OCI-LY1 (cell line): Measurements from ENCODE around the gene MYL12B.

ENCODE experiments used
- H2AFZ ChIP-seq: fragments of 200-600 bp; sonication (generic), shearing (Covaris generic); 2 replicates; pipeline ENCODE4 v1.6.0; 2014; ENCODE audit warnings: antibody characterized with exemption, mild to moderate bottlenecking, low read length
- H3F3A ChIP-seq: fragments of 200-600 bp; sonication (generic), shearing (Covaris generic); 2 replicates; pipeline ENCODE4 v1.6.0; 2014; ENCODE audit warnings: mild to moderate bottlenecking, antibody characterized with exemption, low read length, moderate library complexity; ENCODE audit not compliant: insufficient read depth
- H3K27ac ChIP-seq: fragments of 200-600 bp; sonication (generic); 2 replicates; pipeline ENCODE4 v1.5.1; 2014; ENCODE audit warnings: low read length, mixed run types, mild to moderate bottlenecking, low read depth; ENCODE audit not compliant: poor library complexity, severe bottlenecking
- H3K27me3 ChIP-seq: fragments of 200-600 bp; sonication (generic); 2 replicates; pipeline ENCODE4 v1.6.0; 2014; ENCODE audit warnings: antibody characterized with exemption, mild to moderate bottlenecking, low read length, moderate library complexity; ENCODE audit not compliant: insufficient read depth
- H3K36me3 ChIP-seq: fragments of 200-600 bp; sonication (generic); 2 replicates; pipeline ENCODE4 v1.6.1; 2014; ENCODE audit warnings: mild to moderate bottlenecking, antibody characterized with exemption, low read length, moderate library complexity, mixed read lengths; ENCODE audit not compliant: insufficient read depth
- H3K4me1 ChIP-seq: fragments of 200-600 bp; sonication (generic); 2 replicates; pipeline ENCODE4 v1.5.1; 2014; ENCODE audit warnings: mild to moderate bottlenecking, low read length, moderate library complexity; ENCODE audit not compliant: insufficient read depth, severe bottlenecking
- H3K4me2 ChIP-seq: fragments of 200-600 bp; sonication (generic), shearing (Covaris generic); 2 replicates; pipeline ENCODE4 v1.6.1; 2014; ENCODE audit warnings: low read length
- H3K4me3 ChIP-seq: fragments of 200-600 bp; sonication (generic); 2 replicates; pipeline ENCODE4 v1.5.1; 2014; ENCODE audit warnings: low read length, low read depth, mild to moderate bottlenecking, mixed read lengths; ENCODE audit not compliant: poor library complexity, severe bottlenecking
- H3K79me2 ChIP-seq: fragments of 200-600 bp; shearing (Covaris generic); 2 replicates; pipeline ENCODE4 v1.6.1; 2016; ENCODE audit warnings: mixed run types, low read length, mixed read lengths; ENCODE audit not compliant: insufficient read depth
- H3K9ac ChIP-seq: fragments of 200-600 bp; sonication (generic), shearing (Covaris generic); 2 replicates; pipeline ENCODE4 v1.6.1; 2014; ENCODE audit warnings: mild to moderate bottlenecking, low read length, mixed read lengths
- H3K9me2 ChIP-seq: fragments of 200-600 bp; sonication (generic), shearing (Covaris generic); 2 replicates; pipeline ENCODE4 v1.6.1; 2014; ENCODE audit warnings: low read depth, mild to moderate bottlenecking, low read length, mixed read lengths
- H3K9me3 ChIP-seq: fragments of 200-600 bp; shearing (Covaris generic); 2 replicates; pipeline ENCODE4 v1.6.1; 2014; ENCODE audit warnings: low read length, mixed read lengths
- H4K20me1 ChIP-seq: fragments of 200-600 bp; sonication (generic), shearing (Covaris generic); 2 replicates; pipeline ENCODE4 v1.6.0; 2016; ENCODE audit warnings: mild to moderate bottlenecking, low read length; ENCODE audit not compliant: insufficient read depth
- EZH2 ChIP-seq: fragments of 200-600 bp; sonication (generic), shearing (Covaris generic); IDR thresholded peaks from 2 replicates; pipeline ENCODE4 v1.8.0; 2017; ENCODE audit warnings: borderline replicate concordance, mixed run types, mild to moderate bottlenecking, antibody characterized with exemption, low read length, moderate library complexity, mixed read lengths
- TF ChIP-seq, protein P1 (sequence below): fragments of 200-600 bp; sonication (generic), shearing (Covaris generic); IDR thresholded peaks from 2 replicates; pipeline ENCODE4 v1.5.1; 2017; ENCODE audit warnings: mild to moderate bottlenecking, antibody characterized with exemption, low read length, moderate library complexity, mixed read lengths

MYL12B gene

DNA sequence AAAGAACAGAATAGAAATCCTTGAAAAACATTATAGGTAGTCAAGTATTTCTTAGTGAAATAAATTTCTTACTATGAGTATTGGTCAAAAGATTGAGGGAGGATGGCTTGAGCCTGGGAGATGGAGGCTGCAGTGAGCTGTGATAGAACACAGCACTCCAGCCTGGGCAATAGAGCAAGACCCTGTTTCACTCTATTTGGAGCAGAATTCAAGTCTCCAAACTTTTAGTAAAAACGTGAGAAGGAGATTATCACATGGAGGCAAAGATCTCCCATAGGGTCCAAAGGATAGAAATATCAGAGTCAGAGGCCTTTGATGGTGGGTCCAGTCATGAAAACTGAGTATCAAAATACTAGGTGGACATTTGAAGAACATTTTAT is 16.8 kb upstream of the MYL12B start:
- H4K20me1 ChIP-seq, result no peaks in the 10 kb centered on the region
- peaks cover 36% of the 10 kb centered on the region for H3K4me1 ChIP-seq
- no peaks in the 10 kb centered on the region for H3K27me3 ChIP-seq
- peaks cover 23% of the 10 kb centered on the region for H3K79me2 ChIP-seq
- peak overlapping the region; percentile 67 for H3K27ac ChIP-seq
- H3K9me2 ChIP-seq, result no peaks in the 10 kb centered on the region
- no peaks in the 10 kb centered on the region for H3K9me3 ChIP-seq
- no peak overlapping the region for H2AFZ ChIP-seq
- peak overlapping the region; percentile 95 for H3K4me2 ChIP-seq
- TF ChIP-seq, protein P1, sequence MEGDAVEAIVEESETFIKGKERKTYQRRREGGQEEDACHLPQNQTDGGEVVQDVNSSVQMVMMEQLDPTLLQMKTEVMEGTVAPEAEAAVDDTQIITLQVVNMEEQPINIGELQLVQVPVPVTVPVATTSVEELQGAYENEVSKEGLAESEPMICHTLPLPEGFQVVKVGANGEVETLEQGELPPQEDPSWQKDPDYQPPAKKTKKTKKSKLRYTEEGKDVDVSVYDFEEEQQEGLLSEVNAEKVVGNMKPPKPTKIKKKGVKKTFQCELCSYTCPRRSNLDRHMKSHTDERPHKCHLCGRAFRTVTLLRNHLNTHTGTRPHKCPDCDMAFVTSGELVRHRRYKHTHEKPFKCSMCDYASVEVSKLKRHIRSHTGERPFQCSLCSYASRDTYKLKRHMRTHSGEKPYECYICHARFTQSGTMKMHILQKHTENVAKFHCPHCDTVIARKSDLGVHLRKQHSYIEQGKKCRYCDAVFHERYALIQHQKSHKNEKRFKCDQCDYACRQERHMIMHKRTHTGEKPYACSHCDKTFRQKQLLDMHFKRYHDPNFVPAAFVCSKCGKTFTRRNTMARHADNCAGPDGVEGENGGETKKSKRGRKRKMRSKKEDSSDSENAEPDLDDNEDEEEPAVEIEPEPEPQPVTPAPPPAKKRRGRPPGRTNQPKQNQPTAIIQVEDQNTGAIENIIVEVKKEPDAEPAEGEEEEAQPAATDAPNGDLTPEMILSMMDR, result no peak
- no peak for TF ChIP-seq EZH2
- peak overlapping the region; percentile 98 for H3K4me3 ChIP-seq
- no peaks in the 10 kb centered on the region for H3F3A ChIP-seq
- peak overlapping the region; percentile 59 for H3K9ac ChIP-seq
- peaks cover 6% of the 10 kb centered on the region for H3K36me3 ChIP-seq

DNA sequence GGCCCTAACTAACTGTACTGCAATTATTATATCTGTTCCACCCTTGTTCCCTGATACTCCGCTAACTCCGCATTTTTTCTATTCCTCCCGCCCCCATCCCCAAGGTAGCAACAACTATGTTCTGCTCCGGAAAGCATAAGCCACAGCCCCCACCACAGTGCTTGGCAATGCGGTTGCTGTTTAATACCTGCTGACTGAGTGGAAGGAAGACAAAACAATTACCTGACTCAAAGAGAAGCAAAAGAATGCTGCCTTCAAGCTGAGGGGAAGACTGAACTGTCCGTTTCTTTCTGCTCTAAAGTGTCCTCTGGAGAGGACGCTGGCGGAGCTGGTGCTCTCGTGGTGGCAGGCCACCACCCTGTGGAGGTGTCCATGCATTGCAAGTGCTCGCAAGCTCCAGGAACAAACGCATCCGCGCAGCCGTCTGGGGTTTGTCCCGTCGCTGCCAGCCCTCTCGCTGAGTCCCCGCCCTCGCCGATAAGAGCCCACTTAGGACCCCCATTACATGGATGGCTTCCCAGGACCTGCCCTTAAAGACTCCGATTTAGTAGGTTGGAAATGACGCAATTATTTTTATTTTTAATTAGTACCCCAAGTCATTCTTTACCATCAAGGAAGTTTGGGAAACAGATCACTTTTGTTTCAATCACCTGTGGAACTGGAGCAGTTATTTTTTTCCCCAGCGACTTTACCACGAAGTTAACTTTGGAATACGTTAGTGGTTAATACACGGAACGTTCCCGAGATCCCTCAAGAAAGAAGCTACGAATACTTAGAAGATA is 15.9 kb upstream of the MYL12B start:
- no peaks in the 10 kb centered on the region for H3K9me2 ChIP-seq
- peak overlapping the region; percentile 89 for H3K27ac ChIP-seq
- peak overlapping the region; percentile 98 for H3K4me3 ChIP-seq
- no peaks in the 10 kb centered on the region for H3K27me3 ChIP-seq
- no peaks in the 10 kb centered on the region for H3K9me3 ChIP-seq
- H2AFZ ChIP-seq, result peak overlapping the region; percentile 69; the same call in 1 of the 2 replicates
- H3K36me3 ChIP-seq, result peaks cover 6% of the 10 kb centered on the region
- peak overlapping the region; percentile 99 for H3K9ac ChIP-seq
- peak overlapping the region; percentile 95 for H3K4me2 ChIP-seq
- no peak for TF ChIP-seq EZH2
- TF ChIP-seq, protein P1, result peak; percentile 73
- no peaks in the 10 kb centered on the region for H3F3A ChIP-seq
- peaks cover 40% of the 10 kb centered on the region for H3K4me1 ChIP-seq
- no peaks in the 10 kb centered on the region for H4K20me1 ChIP-seq
- H3K79me2 ChIP-seq, result peaks cover 31% of the 10 kb centered on the region

DNA sequence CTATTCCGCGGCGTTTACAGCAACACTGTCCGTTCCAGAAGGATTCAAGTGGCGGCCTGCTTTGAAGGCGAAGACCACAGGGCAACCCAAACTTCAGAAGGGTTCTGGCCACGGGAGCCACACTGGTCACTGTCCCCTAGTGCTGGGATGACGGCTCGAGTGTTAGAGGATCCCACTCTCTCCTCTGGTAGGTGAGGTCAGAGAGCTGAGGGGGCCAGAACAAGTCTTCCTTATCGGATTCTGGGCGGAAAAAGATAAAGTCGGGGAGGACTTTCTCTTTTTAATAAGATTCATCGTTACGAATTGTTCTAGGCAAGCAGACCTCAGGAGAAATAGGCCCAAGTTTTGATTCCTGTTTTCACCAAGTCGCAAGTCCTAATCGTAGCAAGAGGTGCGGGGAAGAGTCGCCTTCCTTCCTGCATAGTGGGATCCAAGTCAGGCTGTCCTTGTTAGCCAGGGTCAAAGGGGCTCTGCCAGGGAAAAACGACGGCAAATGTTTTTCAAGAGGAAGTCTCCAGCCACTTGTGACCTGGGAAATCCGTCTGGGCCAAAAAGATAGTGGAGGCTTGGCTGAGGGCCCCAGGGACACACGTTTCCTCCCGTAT is 15.2 kb upstream of the MYL12B start:
- Histone ChIP-seq H3K4me1 (peaks cover 40% of the 10 kb centered on the region), H2AFZ (no peak overlapping the region), H3K27me3 (no peaks in the 10 kb centered on the region), H3F3A (no peaks in the 10 kb centered on the region), H3K9me3 (no peaks in the 10 kb centered on the region), H3K9me2 (no peaks in the 10 kb centered on the region), H3K4me2 (peak overlapping the region; percentile 95), H3K4me3 (peak overlapping the region; percentile 98), H3K36me3 (peaks cover 6% of the 10 kb centered on the region), H3K27ac (peak overlapping the region; percentile 89), H3K79me2 (peaks cover 38% of the 10 kb centered on the region), H4K20me1 (no peaks in the 10 kb centered on the region), H3K9ac (peak overlapping the region; percentile 99)
- TF ChIP-seq, protein P1, result no peak
- TF ChIP-seq EZH2, result no peak
